HG03066 (cell line): ENCODE results near the gene USP20.

ENCODE experiments used
- ATAC-seq: cut with Tn5 transposase; IDR thresholded peaks from one replicate; pipeline ENCODE4 v1.9.1; 2021; ENCODE audit warnings: low read depth; ENCODE audit not compliant: unreplicated experiment

Gene USP20

DNA sequence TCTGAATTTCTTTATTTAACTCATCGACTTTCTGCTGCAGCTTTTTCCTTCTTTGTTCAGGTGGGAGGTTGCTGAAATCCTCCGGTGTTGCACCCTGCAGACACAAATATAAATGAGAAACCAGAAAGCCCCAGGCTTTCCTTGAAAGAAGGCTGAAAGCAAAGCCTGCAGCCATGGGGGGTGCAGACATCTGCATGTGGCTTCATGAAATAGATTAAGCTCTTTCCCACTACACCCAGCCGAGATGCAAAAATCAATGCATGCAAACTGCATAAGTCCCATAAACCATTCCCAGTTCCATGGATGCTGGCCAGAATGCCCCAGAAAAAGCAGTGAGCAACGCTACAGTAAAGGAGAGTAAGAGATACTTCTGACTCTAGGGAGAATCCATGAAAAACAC, 73.6 kb downstream of the USP20 start:
- ATAC-seq = no peak

DNA sequence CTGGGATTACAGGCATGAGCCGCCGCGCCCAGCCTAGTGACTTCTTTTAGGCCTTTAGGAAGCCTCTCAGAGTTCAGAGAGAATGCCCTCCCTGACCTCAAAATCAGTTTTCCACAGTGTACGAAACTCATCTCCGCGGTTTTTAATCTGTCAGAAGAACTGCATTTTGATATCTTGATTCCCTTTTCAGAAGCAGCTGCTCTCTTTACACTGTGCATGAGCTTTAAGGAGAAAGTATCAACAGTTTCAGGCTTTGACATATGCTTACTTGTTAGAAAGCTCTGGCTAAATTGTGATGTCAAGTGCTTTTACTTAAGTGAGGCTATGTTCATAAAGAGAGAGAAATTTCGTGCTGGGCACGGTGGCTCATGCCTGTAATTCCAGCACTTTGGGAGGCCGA, 74.6 kb downstream of the USP20 start:
- ATAC-seq = no peak

DNA sequence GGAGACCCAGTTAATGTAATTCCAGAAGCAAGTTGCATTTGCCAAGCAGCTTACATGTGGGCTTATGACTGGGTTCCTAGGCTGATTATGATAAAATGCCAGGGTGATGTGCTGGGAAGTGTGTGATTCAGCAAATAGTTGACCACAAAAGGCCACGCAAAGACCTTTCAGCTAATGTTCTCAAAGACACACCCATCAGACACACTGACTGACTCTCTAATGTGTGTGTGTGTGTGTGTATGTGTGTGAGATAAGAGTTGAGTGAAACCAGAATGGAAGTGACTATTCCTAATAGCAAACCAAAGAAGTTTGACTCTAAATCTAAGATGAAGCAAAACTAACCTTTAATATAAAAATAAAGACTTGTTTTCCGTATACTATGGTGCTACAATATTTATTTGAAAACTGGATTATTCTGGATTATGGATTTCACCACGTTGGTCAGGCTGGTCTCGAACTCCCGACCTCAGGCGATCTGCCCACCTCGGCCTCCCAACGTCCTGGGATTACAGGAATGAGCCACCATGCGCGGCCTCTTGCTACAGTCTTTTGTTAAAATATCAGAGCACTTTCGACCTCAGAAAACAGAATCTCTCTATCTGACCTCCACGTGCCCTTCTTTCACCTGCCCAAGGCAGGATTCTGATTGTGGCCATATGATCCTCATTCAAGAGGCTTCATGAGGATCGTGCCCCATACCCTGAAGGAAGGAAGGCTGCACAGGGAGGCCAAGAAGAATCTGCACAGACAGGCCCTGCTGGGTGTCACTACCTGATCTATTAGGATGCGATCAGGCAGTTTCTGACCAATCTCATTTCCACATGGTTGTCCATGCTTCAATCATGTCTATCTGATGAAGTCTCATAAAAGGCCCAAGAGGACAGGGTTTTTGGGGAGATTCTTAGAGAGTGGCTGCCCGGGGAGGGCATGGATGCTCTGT, 75.6 kb downstream of the USP20 start:
- ATAC-seq = no peak

DNA sequence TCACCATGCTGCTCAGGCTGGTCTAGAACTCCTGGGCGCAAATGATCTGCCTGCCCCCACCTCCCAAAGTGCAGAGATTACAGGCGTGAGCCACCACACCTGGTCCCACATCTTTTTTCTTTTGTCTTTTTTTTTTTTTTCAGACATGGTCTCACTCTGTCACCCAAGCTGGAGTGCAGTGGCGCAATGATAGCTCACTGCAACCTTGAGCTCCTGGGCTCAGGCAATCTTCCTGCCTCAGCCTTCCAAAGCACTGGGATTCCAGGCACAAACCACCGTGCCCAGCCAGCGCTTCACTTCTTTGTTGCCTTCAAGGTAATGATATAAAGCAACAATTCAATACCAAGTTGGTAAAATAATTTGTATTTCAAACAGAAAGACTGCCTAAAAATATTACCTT, 78.8 kb downstream of the USP20 start:
- no peak for ATAC-seq

DNA sequence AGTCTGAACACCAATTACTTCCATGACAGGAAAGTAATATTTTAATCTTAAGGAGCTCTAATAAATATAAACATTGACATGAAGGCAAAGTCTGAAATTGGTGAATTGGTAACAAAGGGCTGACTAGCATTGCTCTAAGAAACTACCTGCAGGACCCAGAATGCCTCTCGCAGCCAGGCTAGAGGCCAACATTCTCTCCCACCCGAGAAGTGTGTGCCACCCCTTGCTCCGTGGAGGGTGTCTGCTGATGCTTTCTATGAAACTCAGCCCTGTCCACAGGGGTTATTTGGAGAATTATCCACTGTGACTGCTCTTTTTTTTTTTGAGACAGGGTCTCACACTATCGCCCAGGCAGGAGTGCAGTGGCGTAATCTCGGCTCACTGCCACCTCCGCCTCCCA, 81.4 kb downstream of the USP20 start:
- ATAC-seq = no peak

DNA sequence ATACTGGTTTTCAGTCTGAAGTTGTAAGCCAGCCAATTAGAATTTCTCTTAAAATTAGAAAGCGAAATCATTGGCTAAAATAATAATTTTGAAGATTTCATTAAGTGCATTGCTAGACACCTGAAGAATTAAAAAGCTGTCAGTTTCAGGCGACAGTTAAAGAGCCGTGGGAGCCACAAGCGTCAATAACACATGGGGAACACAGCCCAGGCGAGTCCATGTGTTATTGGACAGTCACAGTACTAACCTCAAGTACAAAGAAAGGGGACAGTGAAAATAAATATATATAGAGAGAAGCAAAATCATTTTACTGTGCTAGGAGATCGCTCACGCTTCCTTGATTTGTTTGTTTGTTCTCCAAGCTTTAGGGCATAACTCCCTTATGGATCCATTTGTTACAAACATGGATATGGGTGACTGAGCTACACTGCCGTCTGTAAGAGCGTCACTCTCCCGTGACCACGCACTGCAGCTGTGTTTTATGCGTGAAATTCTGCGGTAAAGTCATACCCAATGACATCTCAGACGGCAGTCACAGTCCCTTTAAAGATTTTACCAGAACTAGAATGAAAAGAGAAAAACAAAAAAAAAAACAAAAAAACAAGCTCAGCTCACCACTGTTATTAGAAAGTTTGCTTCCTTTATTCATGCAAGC, 83.2 kb downstream of the USP20 start:
- ATAC-seq = no peak

DNA sequence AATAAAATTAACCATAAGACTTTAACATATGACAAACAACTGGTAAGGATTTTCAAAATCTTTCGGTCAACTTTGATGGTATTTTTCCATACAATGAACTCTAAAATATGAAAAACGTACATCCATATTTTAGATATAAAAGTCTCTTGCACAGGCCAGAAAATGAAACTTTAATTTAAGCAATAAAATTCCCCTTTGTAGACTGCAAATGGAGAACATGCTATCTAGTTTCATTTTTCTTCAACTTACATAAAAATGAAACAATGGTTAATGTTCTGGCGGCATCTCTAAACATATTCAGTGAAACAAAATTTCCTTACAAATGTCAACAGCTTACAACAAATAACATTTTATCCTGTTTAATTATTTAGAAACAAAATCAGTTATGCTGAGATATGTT, 84.0 kb downstream of the USP20 start:
- no peak for ATAC-seq

DNA sequence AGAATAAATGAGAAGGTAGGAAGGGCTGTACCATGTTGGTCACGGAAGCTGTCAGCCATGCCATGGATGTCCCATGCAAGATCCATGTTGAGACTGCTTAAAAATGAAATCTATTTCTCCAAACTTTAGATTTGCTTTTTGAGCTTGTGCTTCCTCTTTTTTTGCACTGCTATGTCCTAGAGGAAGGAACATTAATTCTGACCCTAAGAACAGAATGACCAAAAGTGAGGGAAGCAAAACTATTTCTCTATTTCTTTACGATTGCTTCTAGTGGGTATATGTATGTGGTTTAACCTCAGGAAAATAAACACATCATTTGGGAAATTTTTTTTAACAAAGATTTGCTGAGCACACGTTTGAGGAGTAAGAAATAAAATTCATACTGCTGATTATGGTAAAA, 84.6 kb downstream of the USP20 start:
- no peak for ATAC-seq

DNA sequence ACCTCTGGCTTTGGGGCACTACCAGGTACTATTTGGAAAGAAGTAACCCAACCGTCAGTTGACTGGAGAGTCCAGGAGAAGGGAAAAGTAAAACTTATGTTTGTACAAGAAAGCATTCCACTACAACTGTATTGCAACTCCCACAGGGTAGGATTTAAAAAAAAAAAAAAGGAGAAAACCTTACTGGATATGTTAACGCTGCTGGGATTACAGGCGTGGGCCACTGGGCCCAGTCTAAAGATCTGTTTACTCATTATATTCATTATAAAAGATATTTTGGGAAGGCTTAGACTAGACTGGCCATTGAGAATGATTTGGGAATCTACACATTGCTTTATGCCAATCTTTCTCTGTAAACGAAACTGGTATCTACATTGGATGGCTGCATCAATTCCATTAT, 86.6 kb downstream of the USP20 start:
- ATAC-seq = no peak

DNA sequence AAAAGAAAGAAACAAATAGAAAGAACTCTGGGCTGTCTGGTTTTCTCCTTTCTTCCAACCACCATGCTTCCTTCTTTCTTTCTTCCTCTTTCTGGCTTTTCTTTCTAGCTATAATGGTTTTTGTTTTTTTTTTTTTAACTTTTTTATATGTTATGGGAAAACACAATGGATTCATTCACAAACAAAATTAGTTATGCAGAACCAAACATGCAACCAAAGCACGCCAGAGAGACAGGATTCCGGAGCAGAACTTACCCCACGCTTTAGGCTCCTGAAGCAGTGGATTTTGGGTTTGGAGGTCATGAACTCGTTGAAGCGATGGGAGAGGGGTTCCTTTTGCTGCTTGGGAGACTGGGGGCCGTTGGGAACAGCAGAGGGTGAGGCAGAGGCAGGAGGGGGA, 88.3 kb downstream of the USP20 start:
- ATAC-seq = no peak

DNA sequence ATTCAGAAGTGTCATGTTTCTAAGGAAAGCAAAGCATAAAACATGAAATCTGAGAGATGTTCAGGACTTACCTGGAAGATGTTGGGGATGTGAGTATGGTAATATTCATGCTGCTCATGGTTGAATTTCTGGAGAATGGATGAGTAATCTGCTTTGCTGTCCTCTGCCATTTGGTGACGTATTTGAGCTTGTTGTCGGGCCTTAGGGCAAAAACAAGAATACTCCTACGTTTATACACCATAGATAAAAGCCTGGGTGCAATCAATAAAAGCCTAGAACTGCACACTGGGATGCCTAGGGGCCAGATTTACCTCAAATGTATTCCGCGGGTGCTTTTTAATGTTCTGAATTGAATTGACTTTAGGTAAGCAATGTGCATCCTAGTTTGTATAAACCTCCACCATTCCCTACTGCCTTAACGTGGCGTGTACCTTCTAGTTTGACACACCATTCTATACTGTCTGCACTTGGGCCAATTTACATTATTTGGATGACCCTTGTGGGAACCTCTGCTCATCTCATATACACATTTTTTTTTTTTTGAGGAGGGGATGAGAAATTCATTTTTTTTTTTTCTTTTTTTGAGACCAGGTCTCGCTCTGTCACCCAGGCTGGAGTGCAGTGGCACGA, 94.4 kb downstream of the USP20 start:
- ATAC-seq = no peak

DNA sequence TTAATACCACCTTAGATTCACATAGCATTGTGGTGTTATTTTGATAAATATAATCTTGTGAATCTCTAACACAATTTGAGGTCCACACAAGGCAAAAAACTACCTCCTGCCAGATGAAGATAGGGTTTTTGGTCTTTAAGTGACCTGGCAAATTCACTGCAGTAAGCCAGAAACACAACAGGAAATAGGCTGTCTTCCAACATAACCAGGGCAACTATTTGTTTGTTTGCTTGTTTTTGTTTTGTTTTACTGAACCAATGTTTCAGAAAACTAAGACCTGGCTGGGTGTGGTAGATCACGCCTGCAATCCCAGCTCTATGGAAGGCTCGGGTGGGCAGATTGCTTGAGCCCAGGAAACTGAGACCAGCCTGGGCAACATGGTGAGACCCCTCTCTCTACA, 95.5 kb downstream of the USP20 start:
- ATAC-seq = no peak
